GM10266 (cell line): ENCODE measurements around the gene DOC2A.

Experiments
- DNase-seq: peaks from one replicate; pipeline ENCODE4 v3.0.0; 2012; ENCODE audit errors: extremely low spot score
- CTCF ChIP-seq: IDR thresholded peaks from 2 replicates; pipeline ENCODE4 v1.5.1; 2012; ENCODE audit warnings: mild to moderate bottlenecking, low read depth; ENCODE audit not compliant: control insufficient read depth, insufficient read depth; ENCODE audit errors: missing control alignments

The DOC2A gene

GRCh38 chr16:30010844-30011713 lies at the start of gene DOC2A:
Gene DOC2A, minus strand, starts transcription at chr16:30011027. Its CDS starts 805 bp downstream, at chr16:30010222.
- peak; percentile 76 for DNase-seq
- no peak for TF ChIP-seq CTCF

- no peak for TF ChIP-seq CTCF
- no peak for DNase-seq
These were observed 49.5 kb upstream of the DOC2A start for GRCh38 chr16:30060346-30060745.

- DNase-seq = peak; percentile 68
- peak; percentile 77 for TF ChIP-seq CTCF
These were observed 44.2 kb upstream of the DOC2A start for GRCh38 chr16:30054959-30055553.

GRCh38 chr16:30054451-30054850 lies 43.6 kb upstream of the DOC2A start:
- no peak for TF ChIP-seq CTCF
- DNase-seq = no peak

GRCh38 chr16:30053376-30054015 lies 42.7 kb upstream of the DOC2A start:
- no peak for DNase-seq
- no peak for TF ChIP-seq CTCF

- no peak for TF ChIP-seq CTCF
- DNase-seq = peak; percentile 91
These were observed 42.0 kb upstream of the DOC2A start for GRCh38 chr16:30052671-30053372.
